Natural killer cell (primary cell): Measurements from ENCODE around the gene SLC39A10. TPM values are rescaled to one million over a fixed set of nuclear protein-coding genes. Genes with fewer than 3 reads are reported as not detected.

Source experiments
- ATAC-seq, 3 donors: fragments of 150-1000 bp in 2 of 3; fragments of 200-7000 bp in 1 of 3; cut with Tn5 transposase; 1 replicate in 1 of 3; 2 replicates in 2 of 3; pipeline ENCODE4 v1.10.0; 2021; ENCODE audit warnings: mild to moderate bottlenecking in 2 of 3, moderate library complexity in 2 of 3
- DNase-seq, 2 donors: peaks; one replicate each; pipeline versions ENCODE4 v3.0.0 to v3.0.0-alpha.2; 2013 to 2021; ENCODE audit warnings: mixed read lengths in 1 of 2
- H3K27ac ChIP-seq: one replicate; pipeline ENCODE4 v1.5.1; 2013; ENCODE audit warnings: mild to moderate bottlenecking, low read length
- H3K27me3 ChIP-seq: one replicate; pipeline ENCODE4 v1.6.1; 2013; ENCODE audit warnings: low read length; ENCODE audit not compliant: control insufficient read depth, insufficient read depth
- H3K36me3 ChIP-seq: one replicate; pipeline ENCODE4 v1.6.1; 2013; ENCODE audit warnings: low read length; ENCODE audit not compliant: control insufficient read depth, insufficient read depth
- H3K4me1 ChIP-seq: one replicate; pipeline ENCODE4 v1.6.1; 2013; ENCODE audit warnings: low read length; ENCODE audit not compliant: control insufficient read depth, insufficient read depth
- H3K4me3 ChIP-seq: one replicate; pipeline ENCODE4 v1.5.1; 2013; ENCODE audit warnings: low read length
- H3K9me3 ChIP-seq: one replicate; pipeline ENCODE4 v1.6.1; 2013; ENCODE audit warnings: low read length; ENCODE audit not compliant: control insufficient read depth, insufficient read depth
- H3K27ac Mint-ChIP-seq, 2 donors: one replicate each; pipeline ENCODE4 v1.8.0; 2022; ENCODE audit warnings: mild to moderate bottlenecking in 2 of 2, mixed read lengths in 2 of 2, moderate library complexity in 1 of 2
- H3K27me3 Mint-ChIP-seq, 2 donors: one replicate each; pipeline ENCODE4 v1.8.0; 2022; ENCODE audit warnings: low read depth in 2 of 2, mixed read lengths in 2 of 2
- H3K36me3 Mint-ChIP-seq: one replicate; pipeline ENCODE4 v1.8.0; 2022; ENCODE audit warnings: mixed read lengths
- H3K4me1 Mint-ChIP-seq, 2 donors: one replicate each; pipeline ENCODE4 v1.8.0; 2022; ENCODE audit warnings: mixed read lengths in 2 of 2
- H3K4me3 Mint-ChIP-seq: one replicate; pipeline ENCODE4 v1.8.0; 2022; ENCODE audit warnings: mild to moderate bottlenecking, moderate library complexity, mixed read lengths
- H3K9me3 Mint-ChIP-seq, 2 donors: one replicate each; pipeline ENCODE4 v1.8.0; 2022; ENCODE audit warnings: mixed read lengths in 2 of 2
- CTCF ChIP-seq: fragments of 200-600 bp; IDR thresholded peaks from one replicate; pipeline ENCODE4 v1.8.0; 2022; ENCODE audit warnings: antibody characterized with exemption
- WGBS: methylation state at CpG from one replicate; pipeline ENCODE4 v1.1.7; 2013; ENCODE audit warnings: missing lambda C conversion rate; ENCODE audit not compliant: insufficient coverage; 5-methylcytosine and 5-hydroxymethylcytosine counted together
- intact Hi-C: fragments of 100-400 bp; cut with micrococcal nuclease; formaldehyde crosslinking; loops from one replicate; pipeline ENCODE4 v1.14.2; 2022
- total RNA-seq, 4 donors: library from RNA; stranded (reverse); fragments of 120-200 nt in 1 of 4; gene quantifications; one replicate each; pipeline versions ENCODE4 v1.2.3 to v1.2.4, GENCODE V29; 2013 to 2022

Gene SLC39A10
- total RNA-seq, 3 donors from 2014 or later (not counting 1 experiment from before 2014, with no cell fraction given), result 56.5 to 69.6 (median 58.5) TPM

GRCh38 chr2:195734931-195735330 lies 77.9 kb downstream of the SLC39A10 start:
- Mint-ChIP-seq H3K9me3 (no peaks in the 10 kb centered on the region), H3K36me3 (peaks cover 20% of the 10 kb centered on the region), H3K27ac (no peak overlapping the region), H3K27me3 (no peaks in the 10 kb centered on the region), H3K4me3 (no peak overlapping the region), H3K4me1 (peaks cover 14 to 22% of the 10 kb centered on the region in 2 donors)
- 78% methylated on average over 2 of the region's 2 CpGs for WGBS
- intact Hi-C loops, result no loop called here
- Histone ChIP-seq H3K4me3 (no peak overlapping the region), H3K27me3 (no peaks in the 10 kb centered on the region), H3K4me1 (no peaks in the 10 kb centered on the region), H3K9me3 (no peaks in the 10 kb centered on the region), H3K27ac (no peak overlapping the region), H3K36me3 (peaks cover 51% of the 10 kb centered on the region)
- DNase-seq, result no peak
- TF ChIP-seq CTCF, result no peak
- no peak for ATAC-seq

- H3K27me3 Mint-ChIP-seq, result no peaks in the 10 kb centered on the region
- ATAC-seq, result no peak
- Histone ChIP-seq H3K4me1 (no peaks in the 10 kb centered on the region), H3K36me3 (peaks cover 47% of the 10 kb centered on the region), H3K4me3 (no peak overlapping the region), H3K9me3 (no peaks in the 10 kb centered on the region), H3K27ac (no peak overlapping the region), H3K27me3 (no peaks in the 10 kb centered on the region)
- H3K4me1 Mint-ChIP-seq, result peaks cover 10 to 18% of the 10 kb centered on the region in 2 donors
- H3K27ac Mint-ChIP-seq, result no peak overlapping the region
- intact Hi-C loops, result no loop called here
- no peak for TF ChIP-seq CTCF
- DNase-seq, result no peak
- no peaks in the 10 kb centered on the region for H3K9me3 Mint-ChIP-seq
- WGBS, result no CpG with 5 or more reads among the region's 1 CpG
- peaks cover 16% of the 10 kb centered on the region for H3K36me3 Mint-ChIP-seq
- H3K4me3 Mint-ChIP-seq, result no peak overlapping the region
Measured at GRCh38 chr2:195735347-195735746, 78.3 kb downstream of the SLC39A10 start.

- H3K4me1 ChIP-seq, result no peaks in the 10 kb centered on the region
- H3K4me3 ChIP-seq, result no peak overlapping the region
- no peak overlapping the region for H3K27ac Mint-ChIP-seq
- no peaks in the 10 kb centered on the region for H3K9me3 Mint-ChIP-seq
- H3K27me3 Mint-ChIP-seq, result no peaks in the 10 kb centered on the region
- DNase-seq (no peak), ATAC-seq (no peak)
- H3K4me1 Mint-ChIP-seq, result no peaks in the 10 kb centered on the region
- H3K36me3 Mint-ChIP-seq, result peaks cover 9% of the 10 kb centered on the region
- H3K4me3 Mint-ChIP-seq, result no peak overlapping the region
- intact Hi-C loops, result no loop called here
- WGBS, result 95% methylated on average over 3 of the region's 5 CpGs
- H3K9me3 ChIP-seq, result no peaks in the 10 kb centered on the region
- H3K36me3 ChIP-seq, result peaks cover 34% of the 10 kb centered on the region
- TF ChIP-seq CTCF, result no peak
- H3K27me3 ChIP-seq, result no peaks in the 10 kb centered on the region
- no peak overlapping the region for H3K27ac ChIP-seq
Measured at GRCh38 chr2:195737511-195738325, 80.7 kb downstream of the SLC39A10 start.

- intact Hi-C loops, result no loop called here
- H3K27ac Mint-ChIP-seq, result no peak overlapping the region
- DNase-seq (no peak), ATAC-seq (no peak)
- no peak overlapping the region for H3K4me3 Mint-ChIP-seq
- TF ChIP-seq CTCF, result no peak
- Histone ChIP-seq H3K9me3 (no peaks in the 10 kb centered on the region), H3K27ac (no peak overlapping the region), H3K36me3 (peaks cover 19% of the 10 kb centered on the region), H3K4me3 (no peak overlapping the region), H3K4me1 (no peaks in the 10 kb centered on the region), H3K27me3 (no peaks in the 10 kb centered on the region)
- WGBS, result no CpG with 5 or more reads among the region's 1 CpG
- H3K4me1 Mint-ChIP-seq, result no peaks in the 10 kb centered on the region
- H3K27me3 Mint-ChIP-seq, result no peaks in the 10 kb centered on the region
- peaks cover 0 to 2% of the 10 kb centered on the region in 2 donors for H3K9me3 Mint-ChIP-seq
- H3K36me3 Mint-ChIP-seq, result peaks cover 25% of the 10 kb centered on the region
Measured at GRCh38 chr2:195741191-195741590, 84.2 kb downstream of the SLC39A10 start.
